Panc1 (cell line): ENCODE data around the gene KNDC1. TPM values are rescaled to one million over a fixed set of nuclear protein-coding genes. Genes with fewer than 3 reads are reported as not detected.

ENCODE experiments used
- ATAC-seq: fragments of 200-7000 bp; cut with Tn5 transposase; 2 replicates; pipeline ENCODE4 v1.9.1; 2020; ENCODE audit warnings: mild to moderate bottlenecking, moderate library complexity
- BruUV-seq: library from RNA; stranded (reverse); fragments of 400-500 nt; replicated peaks from 2 replicates; lab custom pipeline; 2021; lab: Mats Ljungman, UMichigan
- CTCF ChIA-PET: fragments of 300-600 bp; sonication (Branson Sonifier 250); formaldehyde crosslinking; loops from one replicate; lab custom pipeline; 2022; ENCODE audit warnings: antibody characterized with exemption; lab: Charles Lee
- POLR2A ChIA-PET: fragments of 300-600 bp; sonication (Branson Sonifier 250); formaldehyde crosslinking; loops from one replicate; lab custom pipeline; 2022; ENCODE audit warnings: antibody characterized with exemption; lab: Charles Lee
- DNase-seq: peaks from one replicate; pipeline ENCODE4 v3.0.0-alpha.2; 2010; ENCODE audit warnings: low read depth, low spot score
- H3K27ac ChIP-seq: 2 replicates; pipeline ENCODE4 v1.5.1; 2011; ENCODE audit warnings: mild to moderate bottlenecking, low read length, inconsistent platforms
- H3K27me3 ChIP-seq: fragments of 200-500 bp; sonication (Bioruptor generic); 2 replicates; pipeline ENCODE4 v1.6.0; 2014; ENCODE audit warnings: low read length, inconsistent platforms; ENCODE audit not compliant: control insufficient read depth, insufficient read depth
- H3K36me3 ChIP-seq: fragments of 200-500 bp; sonication (Bioruptor generic); 2 replicates; pipeline ENCODE4 v1.5.1; 2014; ENCODE audit warnings: inconsistent platforms, mild to moderate bottlenecking, low read length, moderate library complexity; ENCODE audit not compliant: control insufficient read depth, insufficient read depth
- H3K4me1 ChIP-seq: 2 replicates; pipeline ENCODE4 v1.5.1; 2011; ENCODE audit warnings: inconsistent platforms, mild to moderate bottlenecking, low read length, moderate library complexity; ENCODE audit not compliant: control insufficient read depth, insufficient read depth
- H3K4me3 ChIP-seq, 2 experiments: 2 replicates each; pipeline ENCODE4 v1.5.1; 2011 to 2012; ENCODE audit warnings: low read depth in 2 of 2, low read length in 2 of 2, mild to moderate bottlenecking in 2 of 2, inconsistent platforms in 1 of 2, moderate library complexity in 1 of 2
- H3K9me3 ChIP-seq: fragments of 200-500 bp; sonication (Bioruptor generic); 2 replicates; pipeline ENCODE4 v1.5.1; 2014; ENCODE audit warnings: low read depth, mild to moderate bottlenecking, inconsistent platforms, low read length, moderate library complexity; ENCODE audit not compliant: control insufficient read depth, insufficient read depth
- CTCF ChIP-seq: fragments of 450-650 bp; IDR thresholded peaks from 2 replicates; pipeline ENCODE4 v1.5.1; 2017; ENCODE audit warnings: mild to moderate bottlenecking
- POLR2AphosphoS5 ChIP-seq: IDR thresholded peaks from 2 replicates; pipeline ENCODE4 v1.6.1; 2012; ENCODE audit warnings: mild to moderate bottlenecking, low read depth, low read length, moderate library complexity
- SIN3A ChIP-seq: IDR thresholded peaks from 2 replicates; pipeline ENCODE4 v1.6.1; 2012; ENCODE audit warnings: low read depth, mild to moderate bottlenecking, low read length, moderate library complexity, borderline replicate concordance; ENCODE audit not compliant: insufficient read depth
- TCF7L2 ChIP-seq: IDR thresholded peaks from 2 replicates; pipeline ENCODE4 v1.6.1; 2011; ENCODE audit warnings: mild to moderate bottlenecking, low read depth, low read length, inconsistent platforms
- in situ Hi-C: cut with HindIII; loops from 2 replicates; pipeline ENCODE4 v1.10.0; 2016; ENCODE audit warnings: low sequenced_read_pairs, low pct_unique_long_range_greater_than_20kb
- intact Hi-C: fragments of 100-400 bp; cut with micrococcal nuclease; formaldehyde crosslinking; loops from one replicate; pipeline ENCODE4 v1.10.0; 2022; ENCODE audit not compliant: unreplicated experiment
- total RNA-seq: library from RNA; stranded (reverse); gene quantifications from one replicate; pipeline ENCODE4 v1.2.1, GENCODE V29; 2021; ENCODE audit not compliant: unreplicated experiment
- TF ChIP-seq, protein P1 (sequence below), 2 experiments: IDR thresholded peaks; 2 replicates each; pipeline ENCODE4 v1.6.1; 2011 to 2012; ENCODE audit warnings: low read depth in 2 of 2, control low read depth in 1 of 2, low read length in 1 of 2, mild to moderate bottlenecking in 1 of 2, moderate library complexity in 1 of 2; ENCODE audit not compliant: insufficient read depth in 1 of 2

The KNDC1 gene
- total RNA-seq, 1 experiment from 2014 or later: 2.6 TPM

DNA sequence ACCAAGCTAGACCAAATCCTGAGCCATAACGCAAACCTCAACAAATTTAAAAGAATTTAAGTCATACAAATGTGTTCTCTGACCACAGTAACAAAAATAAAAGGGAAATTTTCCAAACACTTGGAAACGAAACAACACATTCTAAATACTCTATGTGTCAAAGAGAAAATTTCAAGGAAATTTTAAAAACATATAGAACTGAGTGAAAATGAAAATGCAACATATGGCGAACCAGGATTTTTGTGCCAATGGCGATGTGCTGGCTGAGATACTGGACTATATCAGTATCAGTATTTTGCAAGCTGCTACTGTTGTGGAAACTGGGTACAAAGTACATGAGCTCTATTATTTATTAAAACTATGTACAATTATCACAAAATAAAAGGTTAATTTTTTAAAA lies 34.1 kb downstream of the KNDC1 start:
- H3K27me3 ChIP-seq: peaks cover 8% of the 10 kb centered on the region
- POLR2A ChIA-PET: no interaction called here
- TF ChIP-seq TCF7L2 (no peak), POLR2AphosphoS5 (no peak)
- H3K9me3 ChIP-seq: no peaks in the 10 kb centered on the region
- in situ Hi-C loops (no loop called here), intact Hi-C loops (no loop called here)
- CTCF ChIA-PET: no interaction called here
- no peaks in the 10 kb centered on the region for H3K36me3 ChIP-seq
- no peak for ATAC-seq
- no peak overlapping the region for H3K27ac ChIP-seq
- no peak for DNase-seq
- H3K4me3 ChIP-seq: no peak overlapping the region
- no TSS peak for BruUV-seq
- no peaks in the 10 kb centered on the region for H3K4me1 ChIP-seq

- no peaks in the 10 kb centered on the region for H3K4me1 ChIP-seq
- DNase-seq: no peak
- ChIA-PET POLR2A (no interaction called here), CTCF (no interaction called here)
- TF ChIP-seq SIN3A: no peak
- no peak for TF ChIP-seq TCF7L2
- no peak for TF ChIP-seq POLR2AphosphoS5
- TF ChIP-seq, protein P1, sequence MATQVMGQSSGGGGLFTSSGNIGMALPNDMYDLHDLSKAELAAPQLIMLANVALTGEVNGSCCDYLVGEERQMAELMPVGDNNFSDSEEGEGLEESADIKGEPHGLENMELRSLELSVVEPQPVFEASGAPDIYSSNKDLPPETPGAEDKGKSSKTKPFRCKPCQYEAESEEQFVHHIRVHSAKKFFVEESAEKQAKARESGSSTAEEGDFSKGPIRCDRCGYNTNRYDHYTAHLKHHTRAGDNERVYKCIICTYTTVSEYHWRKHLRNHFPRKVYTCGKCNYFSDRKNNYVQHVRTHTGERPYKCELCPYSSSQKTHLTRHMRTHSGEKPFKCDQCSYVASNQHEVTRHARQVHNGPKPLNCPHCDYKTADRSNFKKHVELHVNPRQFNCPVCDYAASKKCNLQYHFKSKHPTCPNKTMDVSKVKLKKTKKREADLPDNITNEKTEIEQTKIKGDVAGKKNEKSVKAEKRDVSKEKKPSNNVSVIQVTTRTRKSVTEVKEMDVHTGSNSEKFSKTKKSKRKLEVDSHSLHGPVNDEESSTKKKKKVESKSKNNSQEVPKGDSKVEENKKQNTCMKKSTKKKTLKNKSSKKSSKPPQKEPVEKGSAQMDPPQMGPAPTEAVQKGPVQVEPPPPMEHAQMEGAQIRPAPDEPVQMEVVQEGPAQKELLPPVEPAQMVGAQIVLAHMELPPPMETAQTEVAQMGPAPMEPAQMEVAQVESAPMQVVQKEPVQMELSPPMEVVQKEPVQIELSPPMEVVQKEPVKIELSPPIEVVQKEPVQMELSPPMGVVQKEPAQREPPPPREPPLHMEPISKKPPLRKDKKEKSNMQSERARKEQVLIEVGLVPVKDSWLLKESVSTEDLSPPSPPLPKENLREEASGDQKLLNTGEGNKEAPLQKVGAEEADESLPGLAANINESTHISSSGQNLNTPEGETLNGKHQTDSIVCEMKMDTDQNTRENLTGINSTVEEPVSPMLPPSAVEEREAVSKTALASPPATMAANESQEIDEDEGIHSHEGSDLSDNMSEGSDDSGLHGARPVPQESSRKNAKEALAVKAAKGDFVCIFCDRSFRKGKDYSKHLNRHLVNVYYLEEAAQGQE (IDR thresholded peaks at IDR 0.05; ENCODE audit: insufficient read depth in 1 of 2, low read depth in 2 of 2, low read length in 1 of 2): no peak
- TF ChIP-seq CTCF: no peak
- no TSS peak for BruUV-seq
- H3K4me3 ChIP-seq: no peak overlapping the region
- no peak overlapping the region for H3K27ac ChIP-seq
- intact Hi-C loops: no loop called here
- no peaks in the 10 kb centered on the region for H3K36me3 ChIP-seq
- in situ Hi-C loops: no loop called here
- peaks cover 8% of the 10 kb centered on the region for H3K27me3 ChIP-seq
- no peak for ATAC-seq
- H3K9me3 ChIP-seq: no peaks in the 10 kb centered on the region
Measured at GRCh38 chr10:133195096-133195495, 35.1 kb downstream of the KNDC1 start.

- no peak for ATAC-seq
- ChIA-PET POLR2A (no interaction called here), CTCF (no interaction called here)
- H3K27ac ChIP-seq: no peak overlapping the region
- in situ Hi-C loops (no loop called here), intact Hi-C loops (no loop called here)
- BruUV-seq: no TSS peak
- H3K9me3 ChIP-seq: no peaks in the 10 kb centered on the region
- DNase-seq: no peak
- peaks cover 8% of the 10 kb centered on the region for H3K27me3 ChIP-seq
- no peaks in the 10 kb centered on the region for H3K36me3 ChIP-seq
- no peak for TF ChIP-seq POLR2AphosphoS5
- TF ChIP-seq CTCF: no peak
- TF ChIP-seq, protein P1 (IDR thresholded peaks at IDR 0.05; ENCODE audit: insufficient read depth in 1 of 2, low read depth in 2 of 2, low read length in 1 of 2): no peak
- no peak for TF ChIP-seq SIN3A
- TF ChIP-seq TCF7L2: no peak
- H3K4me3 ChIP-seq: no peak overlapping the region
- H3K4me1 ChIP-seq: no peaks in the 10 kb centered on the region
Measured at GRCh38 chr10:133195611-133196010, 35.6 kb downstream of the KNDC1 start.
